Loucy (cell line): Measurements from ENCODE around the gene TSPAN3.

Source experiments
- EZH2phosphoT487 ChIP-seq: fragments of 200-600 bp; IDR thresholded peaks from 2 replicates; pipeline ENCODE4 v1.6.1; 2018; ENCODE audit warnings: antibody characterized with exemption, mild to moderate bottlenecking, moderate library complexity, borderline replicate concordance
- TF ChIP-seq, protein P1 (sequence below): fragments of 200-600 bp; sonication (generic); conservative IDR thresholded peaks from 2 replicates; pipeline ENCODE4 v1.5.1; 2014; ENCODE audit warnings: mild to moderate bottlenecking, antibody characterized with exemption, low read length

- TF ChIP-seq, protein P1, sequence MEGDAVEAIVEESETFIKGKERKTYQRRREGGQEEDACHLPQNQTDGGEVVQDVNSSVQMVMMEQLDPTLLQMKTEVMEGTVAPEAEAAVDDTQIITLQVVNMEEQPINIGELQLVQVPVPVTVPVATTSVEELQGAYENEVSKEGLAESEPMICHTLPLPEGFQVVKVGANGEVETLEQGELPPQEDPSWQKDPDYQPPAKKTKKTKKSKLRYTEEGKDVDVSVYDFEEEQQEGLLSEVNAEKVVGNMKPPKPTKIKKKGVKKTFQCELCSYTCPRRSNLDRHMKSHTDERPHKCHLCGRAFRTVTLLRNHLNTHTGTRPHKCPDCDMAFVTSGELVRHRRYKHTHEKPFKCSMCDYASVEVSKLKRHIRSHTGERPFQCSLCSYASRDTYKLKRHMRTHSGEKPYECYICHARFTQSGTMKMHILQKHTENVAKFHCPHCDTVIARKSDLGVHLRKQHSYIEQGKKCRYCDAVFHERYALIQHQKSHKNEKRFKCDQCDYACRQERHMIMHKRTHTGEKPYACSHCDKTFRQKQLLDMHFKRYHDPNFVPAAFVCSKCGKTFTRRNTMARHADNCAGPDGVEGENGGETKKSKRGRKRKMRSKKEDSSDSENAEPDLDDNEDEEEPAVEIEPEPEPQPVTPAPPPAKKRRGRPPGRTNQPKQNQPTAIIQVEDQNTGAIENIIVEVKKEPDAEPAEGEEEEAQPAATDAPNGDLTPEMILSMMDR = no peak
- no peak for TF ChIP-seq EZH2phosphoT487
These were observed 772 bp downstream of the TSPAN3 start for GRCh38 chr15:77070180-77070494.
